HG03457 (cell line): ENCODE results near the gene DIDO1.

Experiments used
- ATAC-seq: cut with Tn5 transposase; IDR thresholded peaks from one replicate; pipeline ENCODE4 v1.9.1; 2021; ENCODE audit warnings: moderate number of reproducible peaks; ENCODE audit not compliant: unreplicated experiment

DIDO1 gene

GRCh38 chr20:62913043-62913630 is 13.2 kb downstream of the DIDO1 start:
- no peak for ATAC-seq

GRCh38 chr20:62911701-62912280 is 14.5 kb downstream of the DIDO1 start:
- no peak for ATAC-seq

GRCh38 chr20:62910777-62911497 is 15.4 kb downstream of the DIDO1 start:
- no peak for ATAC-seq

GRCh38 chr20:62910217-62910766 is 16.0 kb downstream of the DIDO1 start:
- ATAC-seq: no peak

GRCh38 chr20:62908971-62909791 is 17.1 kb downstream of the DIDO1 start:
- ATAC-seq: no peak

- ATAC-seq: no peak
Measured at GRCh38 chr20:62907384-62908317, 18.7 kb downstream of the DIDO1 start.

GRCh38 chr20:62906647-62907375 is 19.5 kb downstream of the DIDO1 start:
- no peak for ATAC-seq

GRCh38 chr20:62906209-62906608 is 20.1 kb downstream of the DIDO1 start:
- no peak for ATAC-seq

GRCh38 chr20:62905536-62906117 is 20.7 kb downstream of the DIDO1 start:
- ATAC-seq: no peak

- no peak for ATAC-seq
Measured at GRCh38 chr20:62902926-62903615, 23.2 kb downstream of the DIDO1 start.

- ATAC-seq: no peak
Measured at GRCh38 chr20:62901891-62902290, 24.4 kb downstream of the DIDO1 start.

GRCh38 chr20:62900692-62901584 is 25.4 kb downstream of the DIDO1 start:
- no peak for ATAC-seq

- ATAC-seq: peak; percentile 70
Measured at GRCh38 chr20:62900052-62900691, 26.1 kb downstream of the DIDO1 start.

GRCh38 chr20:62899633-62900051 is 26.7 kb downstream of the DIDO1 start:
- ATAC-seq: no peak

- no peak for ATAC-seq
Measured at GRCh38 chr20:62898970-62899632, 27.2 kb downstream of the DIDO1 start.
